ENCODE results near the gene FARP1.

GRCh38 chr13:98468361-98468760 lies 325.5 kb downstream of the FARP1 start:
- TF ChIP-seq CTCF (IDR thresholded peaks at IDR 0.05) = peak in 1 of 4 donors; percentile 9
- no peak for TF ChIP-seq POLR2A (IDR thresholded peaks at IDR 0.05)
